AG04449 (cell line): ENCODE results near the gene ERCC6.

Source experiments
- CTCF ChIA-PET: fragments of 350-600 bp; formaldehyde crosslinking; extraction: SDS; loops from one replicate; lab custom pipeline; 2021; ENCODE audit warnings: antibody characterized with exemption; lab: Yijun Ruan, JAX
- POLR2A ChIA-PET: fragments of 400-600, 350-600 bp; formaldehyde crosslinking; extraction: SDS; loops from one replicate; lab custom pipeline; 2020; ENCODE audit warnings: antibody characterized with exemption, inconsistent platforms; lab: Yijun Ruan, JAX
- DNase-seq: peaks from one replicate; pipeline ENCODE4 v3.0.0-alpha.2; 2010; ENCODE audit warnings: low read depth, low spot score
- H3K4me3 ChIP-seq: 2 replicates; pipeline ENCODE4 v1.5.1; 2011; ENCODE audit warnings: low read depth, mild to moderate bottlenecking, control low read depth, low read length
- TF ChIP-seq, protein P1 (sequence below): IDR thresholded peaks from one replicate; pipeline ENCODE4 v1.5.1; 2011; ENCODE audit warnings: mild to moderate bottlenecking, moderate library complexity, low read length, control low read depth, inconsistent platforms; ENCODE audit not compliant: insufficient read depth; ENCODE audit errors: missing control alignments

Gene ERCC6

GRCh38 chr10:49484486-49485235, 54.3 kb downstream of the ERCC6 start:
- CTCF ChIA-PET: interaction anchor here (0.7 to 1.7 kb wide), 4 partner anchors 34 to 828 kb away, joined by 3 to 8 read pairs (median 4); no protein-coding TSS in a partner anchor

GRCh38 chr10:49478819-49479218, 60.1 kb downstream of the ERCC6 start:
- TF ChIP-seq, protein P1, sequence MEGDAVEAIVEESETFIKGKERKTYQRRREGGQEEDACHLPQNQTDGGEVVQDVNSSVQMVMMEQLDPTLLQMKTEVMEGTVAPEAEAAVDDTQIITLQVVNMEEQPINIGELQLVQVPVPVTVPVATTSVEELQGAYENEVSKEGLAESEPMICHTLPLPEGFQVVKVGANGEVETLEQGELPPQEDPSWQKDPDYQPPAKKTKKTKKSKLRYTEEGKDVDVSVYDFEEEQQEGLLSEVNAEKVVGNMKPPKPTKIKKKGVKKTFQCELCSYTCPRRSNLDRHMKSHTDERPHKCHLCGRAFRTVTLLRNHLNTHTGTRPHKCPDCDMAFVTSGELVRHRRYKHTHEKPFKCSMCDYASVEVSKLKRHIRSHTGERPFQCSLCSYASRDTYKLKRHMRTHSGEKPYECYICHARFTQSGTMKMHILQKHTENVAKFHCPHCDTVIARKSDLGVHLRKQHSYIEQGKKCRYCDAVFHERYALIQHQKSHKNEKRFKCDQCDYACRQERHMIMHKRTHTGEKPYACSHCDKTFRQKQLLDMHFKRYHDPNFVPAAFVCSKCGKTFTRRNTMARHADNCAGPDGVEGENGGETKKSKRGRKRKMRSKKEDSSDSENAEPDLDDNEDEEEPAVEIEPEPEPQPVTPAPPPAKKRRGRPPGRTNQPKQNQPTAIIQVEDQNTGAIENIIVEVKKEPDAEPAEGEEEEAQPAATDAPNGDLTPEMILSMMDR: no peak
- H3K4me3 ChIP-seq: no peak overlapping the region
- no peak for DNase-seq
- POLR2A ChIA-PET: no interaction called here
- CTCF ChIA-PET: interaction anchor here (2.3 kb wide), 1 partner anchor 823 kb away, joined by 10 read pairs; no protein-coding TSS in a partner anchor

More at GRCh38 chr10:49484486-49485235, 54.3 kb downstream of the ERCC6 start:
- H3K4me3 ChIP-seq: no peak overlapping the region; the same call in 1 of the 2 replicates
- peak; percentile 56 for DNase-seq
- POLR2A ChIA-PET: no interaction called here
- TF ChIP-seq, protein P1: no peak

DNA sequence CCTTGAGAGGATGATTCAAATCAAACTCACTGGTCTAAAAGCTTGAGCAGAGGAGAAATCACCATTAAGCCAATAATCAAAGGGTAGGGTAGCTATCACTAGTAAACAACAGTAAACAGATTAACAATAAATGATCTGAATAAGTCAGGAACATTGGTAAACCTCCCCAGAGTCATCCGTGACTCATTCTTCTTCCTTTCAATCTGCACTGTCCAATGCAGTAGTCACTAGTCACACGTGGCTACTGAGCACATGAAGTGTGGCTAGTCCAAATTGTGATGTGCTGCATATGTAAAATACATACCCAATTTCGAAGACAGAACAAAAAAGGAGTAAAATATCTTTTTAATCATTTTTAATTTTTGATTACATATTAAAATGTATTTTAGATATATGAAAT, 64.0 kb downstream of the ERCC6 start:
- POLR2A ChIA-PET: no interaction called here
- no peak overlapping the region for H3K4me3 ChIP-seq
- TF ChIP-seq, protein P1: no peak
- CTCF ChIA-PET: no interaction called here
- DNase-seq: no peak

DNA sequence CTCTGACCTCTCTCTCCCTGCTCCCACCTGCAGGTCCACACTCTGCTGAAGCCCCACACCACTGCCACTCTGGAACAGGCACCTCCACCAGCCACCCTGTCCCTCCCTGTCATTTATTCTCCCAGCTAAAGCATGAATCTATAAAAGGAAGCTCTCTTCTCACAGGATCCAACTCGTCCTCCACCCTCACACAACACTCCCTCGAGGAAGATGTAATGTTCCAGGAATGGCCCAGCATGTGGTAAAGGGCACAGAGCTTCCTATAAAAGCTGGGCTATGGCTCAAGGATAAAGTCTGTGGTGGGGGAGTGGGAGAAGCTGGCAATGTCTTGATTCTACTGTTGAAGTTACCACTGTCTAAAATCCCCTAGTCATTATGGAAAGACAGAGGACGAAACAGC, 67.4 kb downstream of the ERCC6 start:
- no peak for DNase-seq
- TF ChIP-seq, protein P1: no peak
- CTCF ChIA-PET: interaction anchor here (1.0 to 1.9 kb wide), 4 partner anchors 41 to 815 kb away, joined by 3 to 8 read pairs (median 4); no protein-coding TSS in a partner anchor
- POLR2A ChIA-PET: no interaction called here
- H3K4me3 ChIP-seq: no peak overlapping the region

DNA sequence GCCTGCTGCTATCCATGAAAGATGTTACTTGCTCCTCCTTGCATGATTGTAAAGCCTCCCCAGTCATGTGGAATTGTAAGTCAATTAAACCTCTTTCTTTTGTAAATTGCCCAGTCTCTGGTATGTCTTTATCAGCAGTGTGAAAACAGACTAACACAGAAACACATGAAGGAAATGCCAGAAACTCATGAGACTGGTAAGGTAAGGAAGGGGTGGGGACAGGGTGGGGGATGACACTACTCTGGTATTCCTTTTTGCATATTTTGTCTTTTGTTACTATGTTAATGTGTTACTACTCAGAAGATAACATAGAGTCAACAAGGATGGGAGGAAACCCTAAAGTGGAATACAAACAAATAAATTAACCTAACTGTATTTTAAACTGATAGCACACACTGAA, 73.2 kb downstream of the ERCC6 start:
- CTCF ChIA-PET: interaction anchor here (1.1 to 1.7 kb wide), 2 partner anchors 10 to 59 kb away, joined by 3 read pairs; no protein-coding TSS in a partner anchor
- DNase-seq: no peak
- H3K4me3 ChIP-seq: no peak overlapping the region
- TF ChIP-seq, protein P1: no peak
- POLR2A ChIA-PET: no interaction called here
